ENCODE measurements around the gene HCK.

The HCK gene

GRCh38 chr20:32050851-32051556, 1.0 kb upstream of the HCK start:
- no peak overlapping the region for H3K4me3 ChIP-seq (ENCODE audit: low read length)
- TF ChIP-seq CTCF (conservative IDR thresholded peaks at IDR 0.05; ENCODE audit: low read depth, low read length): no peak
- no peak for DNase-seq (ENCODE audit: low read depth)

GRCh38 chr20:32051720-32052089, 337 bp upstream of the HCK start:
- no peak for DNase-seq (ENCODE audit: low read depth)
- no peak overlapping the region for H3K4me3 ChIP-seq (ENCODE audit: low read length)
- no peak for TF ChIP-seq CTCF (conservative IDR thresholded peaks at IDR 0.05; ENCODE audit: low read depth, low read length)

GRCh38 chr20:32052778-32053362, 828 bp downstream of the HCK start:
- no peak overlapping the region for H3K4me3 ChIP-seq (ENCODE audit: low read length)
- TF ChIP-seq CTCF (conservative IDR thresholded peaks at IDR 0.05; ENCODE audit: low read depth, low read length): no peak
- DNase-seq (ENCODE audit: low read depth): no peak

GRCh38 chr20:32053648-32054047, 1.6 kb downstream of the HCK start:
- DNase-seq (ENCODE audit: low read depth): no peak
- H3K4me3 ChIP-seq (ENCODE audit: low read length): no peak overlapping the region
- TF ChIP-seq CTCF (conservative IDR thresholded peaks at IDR 0.05; ENCODE audit: low read depth, low read length): no peak

- no peak for TF ChIP-seq CTCF (conservative IDR thresholded peaks at IDR 0.05; ENCODE audit: low read depth, low read length)
- no peak for DNase-seq (ENCODE audit: low read depth)
- no peak overlapping the region for H3K4me3 ChIP-seq (ENCODE audit: low read length)
Measured at GRCh38 chr20:32056708-32057483, 4.9 kb downstream of the HCK start.

DNA sequence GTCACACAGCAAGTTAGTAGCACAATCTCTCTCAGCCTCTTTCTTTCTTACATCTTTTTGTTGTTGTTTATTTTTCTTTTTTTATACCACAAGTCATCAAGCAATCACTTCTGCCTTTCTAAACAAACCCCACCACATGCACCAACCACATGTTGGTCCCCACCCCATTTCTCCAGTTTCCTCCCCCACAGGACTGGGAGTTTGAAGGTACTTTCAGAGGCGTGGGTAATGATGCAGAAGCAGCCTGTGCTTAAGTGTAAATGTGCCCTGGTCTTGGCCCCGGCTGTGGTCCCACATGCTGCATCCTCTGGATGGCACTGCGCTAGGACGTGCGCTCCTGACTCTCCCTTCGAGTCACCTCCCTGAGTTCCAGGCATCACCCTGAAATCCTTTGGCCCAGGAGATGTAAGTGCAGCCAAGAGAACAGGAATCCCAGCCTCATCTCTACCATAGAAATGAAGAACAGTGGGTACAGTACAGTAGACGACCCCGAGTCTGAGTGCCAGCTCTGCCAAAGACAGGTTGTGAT, 5.7 kb downstream of the HCK start:
- no peak for DNase-seq (ENCODE audit: low read depth)
- TF ChIP-seq CTCF (conservative IDR thresholded peaks at IDR 0.05; ENCODE audit: low read depth, low read length): no peak
- H3K4me3 ChIP-seq (ENCODE audit: low read length): no peak overlapping the region

Measured in retinal pigment epithelial cell (primary cell).